HEK293 (cell line): Measurements from ENCODE around the gene CBX8.

ENCODE experiments used
- CTCF ChIA-PET: fragments of 350-600 bp; formaldehyde crosslinking; extraction: SDS; loops from one replicate; lab custom pipeline; 2021; ENCODE audit warnings: antibody characterized with exemption; lab: Yijun Ruan, JAX
- POLR2A ChIA-PET: fragments of 300-600 bp; formaldehyde crosslinking; extraction: SDS; loops from one replicate; lab custom pipeline; 2020; ENCODE audit warnings: antibody characterized with exemption, inconsistent platforms; lab: Yijun Ruan, JAX
- H3K27ac ChIP-seq: fragments of 200-500 bp; sonication (Bioruptor generic); 2 replicates; pipeline ENCODE4 v1.5.1; 2014; ENCODE audit warnings: low read depth, low read length, control low read depth, inconsistent platforms; ENCODE audit errors: extremely low read depth
- H3K36me3 ChIP-seq, 2 experiments: fragments of 200-500 bp in 1 of 2; sonication (Bioruptor generic) in 1 of 2; 1 replicate in 1 of 2; 2 replicates in 1 of 2; pipeline ENCODE4 v1.5.1; 2014 to 2017; ENCODE audit warnings: inconsistent platforms in 2 of 2, low read length in 2 of 2; ENCODE audit not compliant: control insufficient read depth in 2 of 2, insufficient read depth in 1 of 2
- H3K4me1 ChIP-seq: fragments of 200-500 bp; sonication (Bioruptor generic); 2 replicates; pipeline ENCODE4 v1.5.1; 2014; ENCODE audit warnings: mild to moderate bottlenecking, low read length, inconsistent platforms; ENCODE audit not compliant: control insufficient read depth, insufficient read depth
- H3K4me3 ChIP-seq: 2 replicates; pipeline ENCODE4 v1.5.1; 2011; ENCODE audit warnings: low read depth, mild to moderate bottlenecking, control low read depth, low read length, moderate library complexity
- H3K9me3 ChIP-seq: fragments of 200-500 bp; sonication (Bioruptor generic); 2 replicates; pipeline ENCODE4 v1.5.1; 2014; ENCODE audit warnings: low read depth, low read length, inconsistent platforms; ENCODE audit not compliant: control insufficient read depth, insufficient read depth
- KLF1 ChIP-seq: fragments of 450-650 bp; formaldehyde crosslinking; IDR thresholded peaks from 2 replicates; pipeline ENCODE4 v1.5.1; 2016; ENCODE audit warnings: missing biosample characterization, missing genetic modification characterization
- KLF9 ChIP-seq: fragments of 450-650 bp; formaldehyde crosslinking; IDR thresholded peaks from 2 replicates; pipeline ENCODE4 v1.5.1; 2016; ENCODE audit warnings: missing biosample characterization, missing genetic modification characterization, low read depth
- OSR2 ChIP-seq: fragments of 450-650 bp; formaldehyde crosslinking; IDR thresholded peaks from 2 replicates; pipeline ENCODE4 v1.5.1; 2016; ENCODE audit warnings: missing biosample characterization, missing genetic modification characterization
- PRDM10 ChIP-seq: fragments of 450-650 bp; formaldehyde crosslinking; IDR thresholded peaks from 2 replicates; pipeline ENCODE4 v1.5.1; 2016; ENCODE audit warnings: missing biosample characterization, missing genetic modification characterization
- WT1 ChIP-seq: fragments of 450-650 bp; formaldehyde crosslinking; IDR thresholded peaks from 2 replicates; pipeline ENCODE4 v1.5.1; 2016; ENCODE audit warnings: missing biosample characterization, missing genetic modification characterization
- ZNF121 ChIP-seq: fragments of 450-650 bp; formaldehyde crosslinking; IDR thresholded peaks from 2 replicates; pipeline ENCODE4 v1.5.1; 2016; ENCODE audit warnings: missing biosample characterization, missing genetic modification characterization
- ZNF138 ChIP-seq: fragments of 450-650 bp; formaldehyde crosslinking; IDR thresholded peaks from 2 replicates; pipeline ENCODE4 v1.5.1; 2016; ENCODE audit warnings: missing biosample characterization, missing genetic modification characterization, borderline replicate concordance
- ZNF211 ChIP-seq: fragments of 450-650 bp; formaldehyde crosslinking; IDR thresholded peaks from 2 replicates; pipeline ENCODE4 v1.5.1; 2016; ENCODE audit warnings: low read depth, missing biosample characterization, missing genetic modification characterization
- ZNF239 ChIP-seq: fragments of 450-650 bp; formaldehyde crosslinking; IDR thresholded peaks from 2 replicates; pipeline ENCODE4 v1.5.1; 2016; ENCODE audit warnings: missing biosample characterization, missing genetic modification characterization
- ZNF341 ChIP-seq: fragments of 450-650 bp; formaldehyde crosslinking; IDR thresholded peaks from 2 replicates; pipeline ENCODE4; 2016; ENCODE audit warnings: low read depth, missing biosample characterization, missing genetic modification characterization
- ZNF48 ChIP-seq: fragments of 450-650 bp; formaldehyde crosslinking; IDR thresholded peaks from 2 replicates; pipeline ENCODE4 v1.5.1; 2016; ENCODE audit warnings: missing biosample characterization, missing genetic modification characterization
- ZNF518A ChIP-seq: fragments of 450-650 bp; formaldehyde crosslinking; conservative IDR thresholded peaks from 2 replicates; pipeline ENCODE4 v1.5.1; 2016; ENCODE audit warnings: low read depth, missing biosample characterization, missing genetic modification characterization
- ZNF571 ChIP-seq: fragments of 450-650 bp; formaldehyde crosslinking; IDR thresholded peaks from 2 replicates; pipeline ENCODE4 v1.5.0; 2017; ENCODE audit warnings: missing biosample characterization, missing genetic modification characterization
- ZNF658 ChIP-seq: fragments of 450-650 bp; formaldehyde crosslinking; IDR thresholded peaks from 2 replicates; pipeline ENCODE4; 2016; ENCODE audit warnings: missing biosample characterization, missing genetic modification characterization
- ZNF664 ChIP-seq: fragments of 450-650 bp; formaldehyde crosslinking; IDR thresholded peaks from 2 replicates; pipeline ENCODE4 v1.5.1; 2016; ENCODE audit warnings: missing biosample characterization, missing genetic modification characterization
- ZNF701 ChIP-seq: fragments of 450-650 bp; formaldehyde crosslinking; IDR thresholded peaks from 2 replicates; pipeline ENCODE4 v1.5.1; 2016; ENCODE audit warnings: missing biosample characterization, missing genetic modification characterization
- ZNF707 ChIP-seq: fragments of 450-650 bp; formaldehyde crosslinking; IDR thresholded peaks from 2 replicates; pipeline ENCODE4 v1.5.1; 2016; ENCODE audit warnings: missing biosample characterization, missing genetic modification characterization
- ZNF768 ChIP-seq: fragments of 450-650 bp; formaldehyde crosslinking; IDR thresholded peaks from 2 replicates; pipeline ENCODE4 v1.5.1; 2018; ENCODE audit warnings: missing biosample characterization, mild to moderate bottlenecking, missing genetic modification characterization
- ZNF843 ChIP-seq: fragments of 450-650 bp; formaldehyde crosslinking; IDR thresholded peaks from 2 replicates; pipeline ENCODE4 v1.5.1; 2016; ENCODE audit warnings: missing biosample characterization, missing genetic modification characterization
- ZSCAN23 ChIP-seq: fragments of 450-650 bp; formaldehyde crosslinking; IDR thresholded peaks from 2 replicates; pipeline ENCODE4 v1.5.1; 2016; ENCODE audit warnings: missing biosample characterization, missing genetic modification characterization
- ZSCAN4 ChIP-seq: fragments of 450-650 bp; formaldehyde crosslinking; IDR thresholded peaks from 2 replicates; pipeline ENCODE4 v1.5.1; 2017; ENCODE audit warnings: missing biosample characterization, missing genetic modification characterization
- TF ChIP-seq, protein P1 (sequence below): fragments of 450-650 bp; formaldehyde crosslinking; IDR thresholded peaks from 2 replicates; pipeline ENCODE4 v1.5.1; 2016; ENCODE audit warnings: missing biosample characterization, missing genetic modification characterization, borderline replicate concordance
- TF ChIP-seq, protein P2 (sequence below): fragments of 450-650 bp; formaldehyde crosslinking; IDR thresholded peaks from 2 replicates; pipeline ENCODE4 v1.5.1; 2016; ENCODE audit warnings: missing biosample characterization, missing genetic modification characterization

Gene CBX8

GRCh38 chr17:79779661-79780365, 17.1 kb downstream of the CBX8 start:
- Histone ChIP-seq H3K4me3 (no peak overlapping the region), H3K36me3 (peaks cover 14 to 55% of the 10 kb centered on the region in 2 experiments; a peak in 2 of 3 replicates)
- CTCF ChIA-PET = interaction anchor here (0.5 to 2.7 kb wide), 6 partner anchors 9 to 145 kb away, joined by 3 to 10 read pairs (median 4); no protein-coding TSS in a partner anchor
- TF ChIP-seq ZNF239 = no peak
- TF ChIP-seq OSR2 = no peak
- no peak for TF ChIP-seq ZSCAN4
- TF ChIP-seq KLF1 (tag by site-specific recombination) = no peak
- no peak for TF ChIP-seq ZSCAN23 (tag by site-specific recombination)
- TF ChIP-seq, protein P1, sequence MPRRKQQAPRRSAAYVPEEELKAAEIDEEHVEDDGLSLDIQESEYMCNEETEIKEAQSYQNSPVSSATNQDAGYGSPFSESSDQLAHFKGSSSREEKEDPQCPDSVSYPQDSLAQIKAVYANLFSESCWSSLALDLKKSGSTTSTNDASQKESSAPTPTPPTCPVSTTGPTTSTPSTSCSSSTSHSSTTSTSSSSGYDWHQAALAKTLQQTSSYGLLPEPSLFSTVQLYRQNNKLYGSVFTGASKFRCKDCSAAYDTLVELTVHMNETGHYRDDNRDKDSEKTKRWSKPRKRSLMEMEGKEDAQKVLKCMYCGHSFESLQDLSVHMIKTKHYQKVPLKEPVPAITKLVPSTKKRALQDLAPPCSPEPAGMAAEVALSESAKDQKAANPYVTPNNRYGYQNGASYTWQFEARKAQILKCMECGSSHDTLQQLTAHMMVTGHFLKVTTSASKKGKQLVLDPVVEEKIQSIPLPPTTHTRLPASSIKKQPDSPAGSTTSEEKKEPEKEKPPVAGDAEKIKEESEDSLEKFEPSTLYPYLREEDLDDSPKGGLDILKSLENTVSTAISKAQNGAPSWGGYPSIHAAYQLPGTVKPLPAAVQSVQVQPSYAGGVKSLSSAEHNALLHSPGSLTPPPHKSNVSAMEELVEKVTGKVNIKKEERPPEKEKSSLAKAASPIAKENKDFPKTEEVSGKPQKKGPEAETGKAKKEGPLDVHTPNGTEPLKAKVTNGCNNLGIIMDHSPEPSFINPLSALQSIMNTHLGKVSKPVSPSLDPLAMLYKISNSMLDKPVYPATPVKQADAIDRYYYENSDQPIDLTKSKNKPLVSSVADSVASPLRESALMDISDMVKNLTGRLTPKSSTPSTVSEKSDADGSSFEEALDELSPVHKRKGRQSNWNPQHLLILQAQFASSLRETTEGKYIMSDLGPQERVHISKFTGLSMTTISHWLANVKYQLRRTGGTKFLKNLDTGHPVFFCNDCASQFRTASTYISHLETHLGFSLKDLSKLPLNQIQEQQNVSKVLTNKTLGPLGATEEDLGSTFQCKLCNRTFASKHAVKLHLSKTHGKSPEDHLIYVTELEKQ (tag by site-specific recombination) = no peak
- no peak for TF ChIP-seq ZNF658 (tag by site-specific recombination)
- TF ChIP-seq WT1 (tag by site-specific recombination) = no peak
- TF ChIP-seq, protein P2, sequence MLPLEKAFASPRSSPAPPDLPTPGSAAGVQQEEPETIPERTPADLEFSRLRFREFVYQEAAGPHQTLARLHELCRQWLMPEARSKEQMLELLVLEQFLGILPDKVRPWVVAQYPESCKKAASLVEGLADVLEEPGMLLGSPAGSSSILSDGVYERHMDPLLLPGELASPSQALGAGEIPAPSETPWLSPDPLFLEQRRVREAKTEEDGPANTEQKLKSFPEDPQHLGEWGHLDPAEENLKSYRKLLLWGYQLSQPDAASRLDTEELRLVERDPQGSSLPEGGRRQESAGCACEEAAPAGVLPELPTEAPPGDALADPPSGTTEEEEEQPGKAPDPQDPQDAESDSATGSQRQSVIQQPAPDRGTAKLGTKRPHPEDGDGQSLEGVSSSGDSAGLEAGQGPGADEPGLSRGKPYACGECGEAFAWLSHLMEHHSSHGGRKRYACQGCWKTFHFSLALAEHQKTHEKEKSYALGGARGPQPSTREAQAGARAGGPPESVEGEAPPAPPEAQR = no peak
- TF ChIP-seq ZNF48 (tag by site-specific recombination) = no peak
- no peak for TF ChIP-seq ZNF518A
- TF ChIP-seq PRDM10 = 0 out of 2 replicates have a peak, but pooled peaks have one; percentile 36
- peak; percentile 81 for TF ChIP-seq ZNF768 (tag by site-specific recombination)
- TF ChIP-seq KLF9 (tag by site-specific recombination) = no peak
- no peak for TF ChIP-seq ZNF138
- TF ChIP-seq ZNF707 (tag by site-specific recombination) = no peak
- 0 out of 2 replicates have a peak, but pooled peaks have one; percentile 11 for TF ChIP-seq ZNF341 (tag by site-specific recombination)
- no peak for TF ChIP-seq ZNF121 (tag by site-specific recombination)
- TF ChIP-seq ZNF664 (tag by site-specific recombination) = no peak
- no peak for TF ChIP-seq ZNF701 (tag by site-specific recombination)
- no peak for TF ChIP-seq ZNF843
- no peak for TF ChIP-seq ZNF571 (tag by site-specific recombination)
- TF ChIP-seq ZNF211 = no peak

More at GRCh38 chr17:79779661-79780365, 17.1 kb downstream of the CBX8 start:
- H3K4me1 ChIP-seq = peaks cover 21% of the 10 kb centered on the region
- POLR2A ChIA-PET = interaction anchor here (0.6 to 2.3 kb wide), 3 partner anchors 17 to 181 kb away, joined by 4 to 17 read pairs (median 8); partner anchors contain the start of genes CBX4 and CBX8
- no peaks in the 10 kb centered on the region for H3K9me3 ChIP-seq
- H3K27ac ChIP-seq = no peak overlapping the region
